ENCODE results near the gene C1RL.

GRCh38 chr12:7045913-7046312, 63.1 kb downstream of the C1RL start:
- TF ChIP-seq, protein P1, sequence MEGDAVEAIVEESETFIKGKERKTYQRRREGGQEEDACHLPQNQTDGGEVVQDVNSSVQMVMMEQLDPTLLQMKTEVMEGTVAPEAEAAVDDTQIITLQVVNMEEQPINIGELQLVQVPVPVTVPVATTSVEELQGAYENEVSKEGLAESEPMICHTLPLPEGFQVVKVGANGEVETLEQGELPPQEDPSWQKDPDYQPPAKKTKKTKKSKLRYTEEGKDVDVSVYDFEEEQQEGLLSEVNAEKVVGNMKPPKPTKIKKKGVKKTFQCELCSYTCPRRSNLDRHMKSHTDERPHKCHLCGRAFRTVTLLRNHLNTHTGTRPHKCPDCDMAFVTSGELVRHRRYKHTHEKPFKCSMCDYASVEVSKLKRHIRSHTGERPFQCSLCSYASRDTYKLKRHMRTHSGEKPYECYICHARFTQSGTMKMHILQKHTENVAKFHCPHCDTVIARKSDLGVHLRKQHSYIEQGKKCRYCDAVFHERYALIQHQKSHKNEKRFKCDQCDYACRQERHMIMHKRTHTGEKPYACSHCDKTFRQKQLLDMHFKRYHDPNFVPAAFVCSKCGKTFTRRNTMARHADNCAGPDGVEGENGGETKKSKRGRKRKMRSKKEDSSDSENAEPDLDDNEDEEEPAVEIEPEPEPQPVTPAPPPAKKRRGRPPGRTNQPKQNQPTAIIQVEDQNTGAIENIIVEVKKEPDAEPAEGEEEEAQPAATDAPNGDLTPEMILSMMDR (conservative IDR thresholded peaks at IDR 0.05), result no peak
- TF ChIP-seq EZH2 (IDR thresholded peaks at IDR 0.05; ENCODE audit: low read depth), result no peak

Measured in PC-9 (cell line).